HG03280 (cell line): Measurements from ENCODE around the gene CSH1.
A peak's percentile ranks its signal among the peaks of the same experiment; 100 is the strongest.
"Not testable (repeated sequence)": the region's sequence is repeated elsewhere in the genome, so short reads cannot be mapped to it uniquely, and the experiment has no call there.

Experiments used
- ATAC-seq: cut with Tn5 transposase; IDR thresholded peaks from one replicate; pipeline ENCODE4 v1.9.1; 2021; ENCODE audit warnings: mild to moderate bottlenecking, moderate library complexity; ENCODE audit not compliant: unreplicated experiment

Gene CSH1

GRCh38 chr17:63896524-63897354 is at the start of gene CSH1:
CSH1 (minus strand) TSS chr17:63896574; CDS start chr17:63896511, 63 bp downstream.
- ATAC-seq: not testable (repeated sequence)

GRCh38 chr17:63945784-63946439 is 49.5 kb upstream of the CSH1 start:
- ATAC-seq: no peak

- no peak for ATAC-seq
These were observed 48.5 kb upstream of the CSH1 start for GRCh38 chr17:63944736-63945499.

- no peak for ATAC-seq
These were observed 47.4 kb upstream of the CSH1 start for GRCh38 chr17:63943745-63944144.

GRCh38 chr17:63942309-63942985 is 46.1 kb upstream of the CSH1 start:
- no peak for ATAC-seq

- ATAC-seq: no peak
These were observed 45.4 kb upstream of the CSH1 start for GRCh38 chr17:63941751-63942150.

GRCh38 chr17:63941162-63941561 is 44.8 kb upstream of the CSH1 start:
- no peak for ATAC-seq

- no peak for ATAC-seq
These were observed 44.2 kb upstream of the CSH1 start for GRCh38 chr17:63940584-63940983.

GRCh38 chr17:63939884-63940283 is 43.5 kb upstream of the CSH1 start:
- ATAC-seq: no peak

GRCh38 chr17:63939401-63939800 is 43.0 kb upstream of the CSH1 start:
- no peak for ATAC-seq

GRCh38 chr17:63937920-63938319 is 41.5 kb upstream of the CSH1 start:
- ATAC-seq: no peak

GRCh38 chr17:63937319-63937718 is 40.9 kb upstream of the CSH1 start:
- ATAC-seq: no peak

- ATAC-seq: no peak
These were observed 38.1 kb upstream of the CSH1 start for GRCh38 chr17:63934183-63935112.

GRCh38 chr17:63933598-63933997 is 37.2 kb upstream of the CSH1 start:
- ATAC-seq: no peak

GRCh38 chr17:63932721-63933120 is 36.3 kb upstream of the CSH1 start:
- ATAC-seq: no peak

- peak; percentile 81 for ATAC-seq
These were observed 35.7 kb upstream of the CSH1 start, which contains the start of gene CD79B for GRCh38 chr17:63931981-63932561. CD79B (minus strand) TSS chr17:63932331; CDS start chr17:63932261, 70 bp downstream.

GRCh38 chr17:63930951-63931575 is 34.7 kb upstream of the CSH1 start:
- peak; percentile 45 for ATAC-seq

GRCh38 chr17:63929860-63930766 is 33.7 kb upstream of the CSH1 start:
- no peak for ATAC-seq
